ENCODE measurements around the gene TUBGCP3.

- TF ChIP-seq, protein P1, sequence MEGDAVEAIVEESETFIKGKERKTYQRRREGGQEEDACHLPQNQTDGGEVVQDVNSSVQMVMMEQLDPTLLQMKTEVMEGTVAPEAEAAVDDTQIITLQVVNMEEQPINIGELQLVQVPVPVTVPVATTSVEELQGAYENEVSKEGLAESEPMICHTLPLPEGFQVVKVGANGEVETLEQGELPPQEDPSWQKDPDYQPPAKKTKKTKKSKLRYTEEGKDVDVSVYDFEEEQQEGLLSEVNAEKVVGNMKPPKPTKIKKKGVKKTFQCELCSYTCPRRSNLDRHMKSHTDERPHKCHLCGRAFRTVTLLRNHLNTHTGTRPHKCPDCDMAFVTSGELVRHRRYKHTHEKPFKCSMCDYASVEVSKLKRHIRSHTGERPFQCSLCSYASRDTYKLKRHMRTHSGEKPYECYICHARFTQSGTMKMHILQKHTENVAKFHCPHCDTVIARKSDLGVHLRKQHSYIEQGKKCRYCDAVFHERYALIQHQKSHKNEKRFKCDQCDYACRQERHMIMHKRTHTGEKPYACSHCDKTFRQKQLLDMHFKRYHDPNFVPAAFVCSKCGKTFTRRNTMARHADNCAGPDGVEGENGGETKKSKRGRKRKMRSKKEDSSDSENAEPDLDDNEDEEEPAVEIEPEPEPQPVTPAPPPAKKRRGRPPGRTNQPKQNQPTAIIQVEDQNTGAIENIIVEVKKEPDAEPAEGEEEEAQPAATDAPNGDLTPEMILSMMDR (IDR thresholded peaks at IDR 0.05 in 2 of 3, conservative IDR thresholded peaks at IDR 0.05 in 1 of 3; ENCODE audit: borderline replicate concordance in 1 of 3, insufficient read depth in 1 of 3, low read depth in 2 of 3, low read length in 2 of 3) = no peak
- TF ChIP-seq POLR2A (IDR thresholded peaks at IDR 0.05; ENCODE audit: borderline replicate concordance, extremely low read depth, insufficient read depth, insufficient read length) = no peak
- TF ChIP-seq EZH2 (IDR thresholded peaks at IDR 0.05) = no peak
- TF ChIP-seq YY1 (IDR thresholded peaks at IDR 0.05; ENCODE audit: extremely low read depth, insufficient replicate concordance, low read depth, low read length) = no peak
- no peak for TF ChIP-seq CBX3 (IDR thresholded peaks at IDR 0.05; ENCODE audit: low read depth)
- TF ChIP-seq EZH2phosphoT487 (IDR thresholded peaks at IDR 0.05; ENCODE audit: borderline replicate concordance) = no peak
- no peak for TF ChIP-seq SIN3A (IDR thresholded peaks at IDR 0.05; ENCODE audit: low read depth)
These were observed 11.2 kb downstream of the TUBGCP3 start for GRCh38 chr13:112576768-112577167.

All from HCT116 (cell line).